HG03280 (cell line): Measurements from ENCODE around the gene MRM3.
"Not testable (repeated sequence)": the region's sequence is repeated elsewhere in the genome, so short reads cannot be mapped to it uniquely, and the experiment has no call there.

Experiments
- ATAC-seq: cut with Tn5 transposase; IDR thresholded peaks from one replicate; pipeline ENCODE4 v1.9.1; 2021; ENCODE audit warnings: mild to moderate bottlenecking, moderate library complexity; ENCODE audit not compliant: unreplicated experiment

MRM3 gene

GRCh38 chr17:752620-753219, 29.4 kb upstream of the MRM3 start:
- ATAC-seq = no peak

GRCh38 chr17:753418-753817, 28.7 kb upstream of the MRM3 start:
- no peak for ATAC-seq

- not testable (repeated sequence) for ATAC-seq
Measured at GRCh38 chr17:755319-755961, 26.7 kb upstream of the MRM3 start.

- not testable (repeated sequence) for ATAC-seq
Measured at GRCh38 chr17:756010-756567, 26.1 kb upstream of the MRM3 start.

- ATAC-seq = no peak
Measured at GRCh38 chr17:759964-760363, 22.2 kb upstream of the MRM3 start.

GRCh38 chr17:760371-760770, 21.8 kb upstream of the MRM3 start:
- no peak for ATAC-seq

- ATAC-seq = no peak
Measured at GRCh38 chr17:767076-767475, 15.1 kb upstream of the MRM3 start.

GRCh38 chr17:773016-773415, 9.1 kb upstream of the MRM3 start:
- no peak for ATAC-seq

- ATAC-seq = no peak
Measured at GRCh38 chr17:773467-774312, 8.5 kb upstream of the MRM3 start.

GRCh38 chr17:774313-774584, 7.9 kb upstream of the MRM3 start:
- ATAC-seq = no peak

- no peak for ATAC-seq
Measured at GRCh38 chr17:778096-778495, 4.1 kb upstream of the MRM3 start.

- no peak for ATAC-seq
Measured at GRCh38 chr17:784143-784542, 2.0 kb downstream of the MRM3 start.

GRCh38 chr17:785901-786300, 3.7 kb downstream of the MRM3 start:
- ATAC-seq = not testable (repeated sequence)

GRCh38 chr17:787641-788221, 5.6 kb downstream of the MRM3 start:
- ATAC-seq = no peak

- no peak for ATAC-seq
Measured at GRCh38 chr17:788551-788950, 6.4 kb downstream of the MRM3 start.

GRCh38 chr17:789160-789840, 7.1 kb downstream of the MRM3 start:
- no peak for ATAC-seq

GRCh38 chr17:789931-790873, 8.0 kb downstream of the MRM3 start:
- not testable (repeated sequence) for ATAC-seq

- ATAC-seq = not testable (repeated sequence)
Measured at GRCh38 chr17:790874-791247, 8.7 kb downstream of the MRM3 start.

GRCh38 chr17:791829-792228, 9.7 kb downstream of the MRM3 start:
- no peak for ATAC-seq

- no peak for ATAC-seq
Measured at GRCh38 chr17:792277-792676, 10.1 kb downstream of the MRM3 start.
